CD4-positive, alpha-beta T cell treated with Interleukin-17A for 4 hours (primary cell): ENCODE results near the gene TMEM63C.

Source experiments
- DNase-seq: peaks from one replicate; pipeline ENCODE4 v3.0.0-alpha.2; 2020; ENCODE audit warnings: mixed read lengths

The TMEM63C gene

DNA sequence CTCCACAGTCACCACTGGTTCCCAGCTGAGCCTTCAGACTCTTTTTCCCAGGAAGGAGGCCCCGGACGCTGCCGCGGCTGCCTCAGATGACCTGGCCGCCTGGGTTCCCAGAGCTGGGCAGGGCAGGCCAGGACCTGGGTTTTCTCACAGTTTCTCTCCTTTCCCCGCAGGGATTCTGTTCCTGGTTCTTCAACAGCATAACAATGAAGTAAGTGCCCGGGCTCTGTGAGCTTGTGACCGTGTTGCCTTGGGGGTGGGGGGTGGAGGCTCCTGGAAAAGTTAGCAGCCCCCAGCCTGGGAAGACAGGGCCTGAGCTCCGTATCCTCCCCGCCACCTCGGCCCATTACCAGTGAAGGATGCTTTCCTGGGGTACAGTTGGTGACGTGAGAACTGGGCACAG is 43.7 kb downstream of the TMEM63C start:
- DNase-seq: no peak

DNA sequence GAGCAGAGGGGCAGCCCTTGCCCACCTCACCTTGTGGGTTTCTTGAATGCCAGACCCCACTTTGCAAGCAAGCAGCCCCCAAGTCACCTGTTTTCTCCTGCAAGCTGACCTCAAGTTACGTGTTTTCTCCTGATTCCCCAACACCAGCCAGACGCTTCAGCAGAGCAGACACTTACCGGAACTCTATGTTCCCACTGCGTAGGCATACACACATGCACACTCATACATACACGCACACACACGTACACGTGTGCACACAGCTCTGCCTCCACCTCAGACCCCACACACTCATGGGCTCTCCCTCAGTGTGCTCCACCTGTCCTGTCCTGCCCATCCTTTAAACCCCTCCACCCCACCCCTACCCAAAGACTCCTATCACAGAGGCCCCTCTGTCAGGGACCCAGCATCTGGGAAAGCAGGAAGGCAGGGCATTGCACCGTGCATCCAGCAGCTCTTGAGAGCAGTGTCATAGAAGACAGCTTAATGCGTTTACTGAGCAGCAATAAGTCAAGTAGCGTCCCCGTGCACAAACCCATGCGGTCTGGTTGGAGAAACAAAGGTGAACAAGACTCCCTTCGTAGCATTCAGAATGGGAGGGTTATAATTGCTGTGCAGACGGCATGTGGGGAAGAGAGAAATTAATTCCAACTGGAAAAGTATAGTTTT is 44.4 kb downstream of the TMEM63C start:
- no peak for DNase-seq

DNA sequence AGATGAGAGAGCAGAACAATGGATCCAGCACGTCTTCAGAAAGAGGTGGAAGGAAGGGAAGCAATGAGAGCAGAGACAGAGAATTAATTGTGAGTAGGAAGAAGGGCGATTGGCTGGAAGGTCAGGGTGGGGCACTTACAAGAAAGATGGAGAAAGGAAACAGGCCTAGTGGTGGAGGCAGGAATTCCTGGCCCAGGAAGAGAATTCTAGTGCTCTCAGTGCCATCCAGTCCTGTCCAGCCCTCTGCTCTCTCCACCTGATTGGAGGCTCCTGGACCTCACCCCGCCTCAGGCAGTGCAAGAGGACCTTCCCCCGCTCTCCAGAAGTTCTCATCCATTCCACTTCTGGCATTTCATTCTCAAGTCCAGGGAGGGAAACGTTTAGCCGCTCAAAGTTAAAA is 46.5 kb downstream of the TMEM63C start:
- no peak for DNase-seq

DNA sequence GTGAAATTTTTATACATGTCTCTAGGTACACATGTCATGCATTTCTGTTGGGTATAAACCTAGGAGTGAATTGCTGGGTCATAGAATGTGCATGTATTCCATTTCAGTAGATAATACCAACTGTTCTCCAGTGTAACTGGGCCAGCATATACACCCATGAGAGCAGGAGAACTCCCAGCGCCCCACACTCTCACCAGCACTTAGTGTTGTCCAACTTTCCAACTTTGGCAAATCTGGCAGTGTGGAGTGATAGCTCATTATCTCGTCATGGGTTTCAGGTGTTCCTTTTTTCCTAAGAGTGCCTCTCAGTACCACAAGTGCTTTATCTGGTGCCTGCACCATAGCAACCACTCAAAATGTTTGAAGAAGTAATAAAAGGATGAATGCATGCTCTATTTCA is 49.3 kb downstream of the TMEM63C start:
- DNase-seq: no peak

DNA sequence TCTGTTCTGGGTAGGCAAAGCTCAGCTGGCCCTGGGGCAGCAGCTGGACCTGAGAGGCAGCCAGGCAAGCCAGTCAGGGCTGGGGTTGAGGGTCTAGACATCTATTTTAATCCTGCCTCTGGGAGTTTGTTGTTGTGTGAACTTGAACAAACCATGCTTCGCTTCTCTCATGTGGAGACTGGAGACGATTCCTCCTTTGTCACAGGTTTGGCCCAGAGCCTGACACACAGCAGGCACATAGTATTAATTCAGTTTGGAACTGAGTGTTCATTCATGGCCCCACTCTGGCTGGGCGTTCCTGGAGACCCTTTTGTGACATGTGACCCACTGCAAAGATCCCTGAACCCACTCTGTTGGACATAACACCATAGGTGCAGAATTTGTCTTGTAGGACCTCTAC is 50.1 kb downstream of the TMEM63C start:
- DNase-seq: no peak

DNA sequence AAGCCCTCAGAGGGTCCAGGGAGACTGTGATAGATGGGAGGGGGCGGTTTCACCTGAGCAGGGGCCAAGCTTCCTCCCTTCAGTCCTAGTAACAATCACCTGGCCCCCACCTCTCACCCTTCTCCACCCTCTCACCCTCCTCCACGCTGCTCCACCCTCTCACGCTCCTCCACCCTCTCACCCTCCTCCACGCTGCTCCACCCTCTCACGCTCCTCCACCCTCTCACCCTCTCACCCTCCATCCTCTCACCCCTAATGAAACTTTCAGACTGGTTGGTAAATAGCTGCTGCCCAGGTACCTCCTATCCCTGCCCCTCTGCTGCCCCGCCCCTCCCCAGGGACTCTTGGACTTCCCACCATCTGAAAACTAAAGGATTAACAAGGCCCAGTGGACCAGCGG is 55.2 kb downstream of the TMEM63C start:
- DNase-seq: no peak

DNA sequence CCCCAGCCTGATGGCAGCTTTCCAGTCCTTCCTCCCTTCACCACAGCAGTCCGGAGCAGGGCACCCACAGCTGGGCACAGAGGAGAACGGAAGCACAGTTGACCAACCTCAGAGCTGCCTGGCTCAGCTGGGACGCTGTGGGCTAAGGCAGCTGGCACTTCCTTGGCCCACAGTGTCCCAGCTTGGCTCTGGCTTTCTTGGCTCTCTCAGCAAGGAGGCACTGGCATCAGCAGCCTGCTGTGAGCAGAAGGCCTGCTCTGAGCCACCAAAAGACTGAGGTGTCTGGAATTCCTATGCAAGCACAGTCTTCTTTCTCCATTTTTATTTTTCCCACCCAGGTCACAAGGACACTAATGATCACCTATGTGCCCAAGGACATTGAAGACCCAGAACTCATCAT is 56.8 kb downstream of the TMEM63C start:
- DNase-seq: no peak

DNA sequence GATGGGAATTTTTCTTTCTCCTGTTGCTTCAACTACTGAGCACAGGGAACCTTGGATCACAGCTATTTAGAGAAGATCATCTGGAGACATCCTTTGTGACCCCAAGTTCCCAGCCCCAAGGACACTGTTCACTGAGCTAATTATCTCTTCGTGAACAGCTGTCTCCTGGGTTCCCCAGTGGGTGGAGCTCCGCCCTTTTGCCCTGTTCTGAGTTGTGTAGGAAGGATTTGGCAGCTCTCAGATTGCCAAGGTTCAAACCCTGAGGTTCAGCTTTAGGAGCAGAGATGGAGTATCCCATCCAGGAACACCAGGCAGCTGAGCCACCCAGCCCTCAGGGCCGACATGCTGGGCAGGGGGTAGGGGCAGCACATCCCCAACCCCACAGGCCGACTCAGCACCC is 57.4 kb downstream of the TMEM63C start:
- no peak for DNase-seq

DNA sequence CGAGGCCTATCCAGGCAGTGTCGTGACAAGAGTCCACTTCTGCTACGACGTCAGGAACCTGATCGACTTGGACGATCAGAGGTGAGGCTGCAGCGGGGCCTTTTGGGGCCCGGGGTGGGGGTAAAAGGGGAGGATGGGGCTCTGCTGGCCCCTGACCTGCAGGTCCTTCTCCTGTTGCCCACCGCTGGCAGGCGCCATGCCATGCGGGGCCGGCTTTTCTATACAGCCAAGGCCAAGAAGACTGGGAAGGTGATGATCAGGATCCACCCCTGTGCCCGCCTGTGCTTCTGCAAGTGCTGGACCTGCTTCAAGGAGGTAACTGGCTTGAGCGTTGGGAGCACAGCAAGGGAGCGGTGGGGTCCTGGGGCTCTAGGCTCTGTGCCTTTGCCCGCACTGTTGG is 57.8 kb downstream of the TMEM63C start:
- DNase-seq: no peak

DNA sequence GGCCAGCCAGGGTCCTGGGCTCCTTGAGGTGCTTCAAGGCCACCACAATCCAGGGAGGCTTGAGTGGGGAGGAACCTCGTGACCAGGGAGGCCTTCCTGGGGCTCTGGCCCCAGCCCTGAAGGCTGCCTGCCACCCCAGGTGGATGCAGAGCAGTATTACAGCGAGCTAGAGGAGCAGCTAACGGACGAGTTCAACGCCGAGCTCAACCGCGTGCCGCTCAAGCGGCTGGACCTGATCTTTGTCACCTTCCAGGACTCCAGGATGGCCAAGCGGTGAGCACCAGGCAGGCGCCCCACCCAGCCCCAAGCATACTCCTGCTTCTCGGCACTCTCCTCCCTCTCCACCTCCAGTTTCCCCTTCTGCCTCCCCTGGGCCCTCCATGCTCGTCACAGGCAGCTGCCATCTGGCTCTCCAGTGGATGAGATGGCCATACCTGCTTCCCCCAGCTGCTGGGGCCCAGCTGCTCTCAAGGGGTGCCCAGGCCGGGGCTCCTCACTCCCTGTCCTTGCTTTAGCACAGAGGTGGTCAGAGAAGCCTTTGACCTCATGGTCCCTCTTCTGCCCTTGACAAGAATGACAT is 58.8 kb downstream of the TMEM63C start:
- DNase-seq: no peak

DNA sequence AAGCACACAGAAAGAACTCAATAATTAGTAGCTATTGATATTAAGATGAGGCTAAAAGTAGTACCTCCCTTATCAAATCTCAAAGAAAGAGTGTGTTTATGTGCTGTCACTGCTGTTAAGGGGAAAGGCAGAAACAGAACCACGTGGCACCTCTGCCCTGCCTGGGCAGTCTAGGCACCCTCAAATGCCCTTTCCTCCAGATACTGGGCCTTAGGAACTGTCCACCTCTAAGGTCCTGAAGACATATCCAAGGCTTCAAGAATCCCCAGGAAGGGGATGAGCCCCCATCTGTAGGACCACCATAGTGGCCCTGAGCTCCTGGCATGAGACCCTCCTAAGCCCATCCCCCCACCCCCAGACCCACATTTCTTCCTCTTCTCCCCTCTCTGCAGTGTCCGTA is 60.4 kb downstream of the TMEM63C start:
- DNase-seq: no peak

DNA sequence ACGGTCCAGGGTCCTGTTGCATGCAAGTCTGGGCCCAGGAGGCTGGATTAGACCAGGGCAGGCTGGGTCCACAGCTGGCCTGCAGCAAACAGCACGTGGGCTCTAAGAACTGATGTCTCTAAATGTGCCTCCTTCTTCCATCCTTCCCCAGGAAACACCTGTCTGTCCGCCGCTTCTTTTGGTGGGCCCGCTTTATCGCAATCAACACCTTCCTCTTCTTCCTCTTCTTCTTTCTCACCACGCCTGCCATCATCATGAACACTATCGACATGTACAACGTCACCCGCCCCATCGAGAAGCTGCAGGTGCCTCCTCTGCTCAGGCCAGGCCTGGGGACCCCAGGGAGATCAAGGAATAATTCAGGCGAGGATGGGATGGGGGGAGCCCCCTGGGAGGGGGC is 61.2 kb downstream of the TMEM63C start:
- DNase-seq: no peak

DNA sequence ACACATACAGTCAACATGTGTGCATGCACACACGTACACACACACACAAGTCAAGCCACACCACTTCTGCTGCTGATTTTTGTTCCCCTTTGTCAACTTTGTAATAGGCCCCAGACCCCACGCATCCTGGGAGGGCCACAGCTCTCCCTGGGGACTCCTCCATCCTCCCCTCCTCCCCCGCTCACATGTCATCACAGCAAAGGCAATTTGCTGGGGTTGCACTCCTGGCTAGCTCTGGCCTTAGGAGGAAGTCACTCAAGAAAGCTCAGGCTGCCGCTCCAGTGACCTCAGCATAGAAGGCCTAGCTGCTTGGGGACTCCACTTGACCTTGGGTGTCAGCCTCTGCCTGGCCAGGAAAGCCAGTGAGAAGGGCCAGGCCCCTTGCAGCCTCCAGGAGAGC is 62.3 kb downstream of the TMEM63C start:
- DNase-seq: no peak

DNA sequence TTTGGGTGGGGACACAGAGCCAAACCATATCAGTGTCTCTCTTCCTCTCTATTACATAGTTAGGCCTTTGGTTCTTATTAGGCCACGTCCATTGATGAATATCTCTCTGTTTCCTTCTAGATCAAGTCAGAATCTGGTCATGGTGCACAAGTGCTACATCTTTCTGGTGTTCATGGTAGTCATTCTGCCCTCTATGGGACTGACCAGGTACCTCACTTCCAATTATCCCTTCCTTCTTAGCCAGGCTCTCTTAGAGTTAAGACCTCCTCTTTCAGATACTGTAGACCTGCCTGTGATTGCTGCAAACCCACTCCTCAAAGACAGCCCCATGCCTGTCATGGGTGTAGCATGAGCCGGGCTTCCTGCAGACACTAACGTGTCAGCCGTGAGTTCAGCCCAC is 64.2 kb downstream of the TMEM63C start:
- DNase-seq: no peak

DNA sequence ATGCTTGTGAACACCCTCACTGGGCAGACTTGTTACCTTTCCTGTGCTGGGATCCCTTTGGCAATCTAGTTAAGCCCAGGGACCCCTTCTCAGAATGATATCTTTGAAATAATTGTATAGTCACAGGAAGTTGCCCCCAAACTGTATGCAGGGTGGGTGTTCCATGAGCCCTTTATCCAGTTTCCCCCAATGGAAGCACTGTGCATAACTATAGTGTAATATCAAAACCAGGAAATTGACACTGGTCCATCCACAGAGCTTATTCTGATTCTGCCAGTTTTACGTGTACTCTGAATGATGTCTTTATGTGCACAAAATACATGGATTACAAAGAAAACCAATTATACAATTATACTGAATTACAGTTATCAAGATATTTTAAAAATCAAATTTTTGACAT is 65.2 kb downstream of the TMEM63C start:
- DNase-seq: no peak

DNA sequence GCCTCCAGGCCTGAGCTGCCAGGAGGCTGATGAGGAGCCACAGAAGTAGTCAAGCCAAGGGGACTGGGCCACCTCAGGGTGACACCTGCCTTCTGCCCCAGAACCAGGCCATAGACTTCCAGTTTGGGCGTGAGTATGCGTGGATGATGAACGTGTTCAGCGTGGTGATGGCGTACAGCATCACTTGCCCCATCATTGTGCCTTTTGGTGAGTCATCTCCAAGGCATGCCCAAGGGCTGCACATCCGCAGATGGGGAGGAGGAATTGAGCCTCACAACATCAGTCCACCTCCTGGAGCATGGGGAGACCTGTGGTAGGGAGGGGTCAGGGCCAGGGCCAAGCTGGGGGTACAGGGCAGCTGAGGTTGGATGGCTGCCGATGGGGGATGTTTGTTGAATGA is 67.1 kb downstream of the TMEM63C start:
- no peak for DNase-seq

DNA sequence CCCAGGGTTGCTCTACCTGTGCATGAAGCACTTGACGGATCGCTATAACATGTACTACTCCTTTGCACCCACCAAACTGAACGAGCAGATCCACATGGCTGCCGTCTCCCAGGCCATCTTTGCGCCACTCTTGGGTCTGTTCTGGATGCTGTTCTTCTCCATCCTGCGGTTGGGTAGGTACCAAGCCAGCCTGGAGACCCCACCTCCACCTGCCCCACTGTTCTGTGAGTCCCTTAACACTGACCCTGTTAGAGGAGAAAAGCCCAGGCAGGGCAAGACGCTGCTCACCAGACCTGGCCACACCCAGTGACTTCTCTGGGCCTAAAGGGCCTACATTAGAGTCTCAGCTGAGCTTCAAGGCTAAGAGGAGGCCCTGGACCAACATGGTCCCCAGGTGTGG is 67.7 kb downstream of the TMEM63C start:
- no peak for DNase-seq

DNA sequence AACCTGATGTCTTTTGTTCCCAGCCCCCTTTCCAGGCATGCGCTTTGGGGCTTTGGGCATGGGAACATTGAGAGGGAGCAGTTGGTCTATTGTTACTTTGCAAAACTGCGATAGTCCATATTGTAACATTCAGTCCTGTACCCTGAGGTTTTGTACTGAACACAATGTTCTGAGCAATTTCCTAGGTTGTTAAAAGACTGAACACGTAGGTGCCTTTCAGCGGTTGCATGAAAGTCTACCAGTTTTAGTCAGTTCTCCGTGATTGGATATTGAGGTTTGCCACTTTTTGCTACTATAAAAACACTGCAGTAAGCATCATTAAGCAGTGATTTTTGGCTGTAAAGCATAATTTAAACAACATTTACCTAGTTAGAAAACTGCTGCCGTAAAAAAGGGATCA is 69.3 kb downstream of the TMEM63C start:
- no peak for DNase-seq

DNA sequence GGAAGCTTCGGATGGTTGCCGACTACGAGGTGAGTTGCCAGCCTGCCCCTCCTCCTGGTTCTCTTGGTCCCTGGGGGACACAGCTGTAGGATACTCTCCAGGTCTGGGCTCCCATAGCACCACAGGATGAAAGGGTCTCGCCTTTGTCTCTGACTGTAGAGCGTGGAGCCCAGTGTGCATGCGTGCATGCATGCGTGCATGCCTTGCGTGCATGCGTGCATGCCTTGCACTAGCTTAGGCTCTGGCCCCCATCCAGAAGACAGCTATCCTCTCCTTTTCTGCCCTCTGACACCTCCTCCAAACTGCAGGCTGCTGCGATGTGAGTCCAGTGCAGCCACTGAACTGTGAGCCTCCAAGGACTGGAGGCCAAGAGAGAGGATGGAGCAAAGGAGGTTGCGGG is 70.3 kb downstream of the TMEM63C start:
- DNase-seq: no peak

DNA sequence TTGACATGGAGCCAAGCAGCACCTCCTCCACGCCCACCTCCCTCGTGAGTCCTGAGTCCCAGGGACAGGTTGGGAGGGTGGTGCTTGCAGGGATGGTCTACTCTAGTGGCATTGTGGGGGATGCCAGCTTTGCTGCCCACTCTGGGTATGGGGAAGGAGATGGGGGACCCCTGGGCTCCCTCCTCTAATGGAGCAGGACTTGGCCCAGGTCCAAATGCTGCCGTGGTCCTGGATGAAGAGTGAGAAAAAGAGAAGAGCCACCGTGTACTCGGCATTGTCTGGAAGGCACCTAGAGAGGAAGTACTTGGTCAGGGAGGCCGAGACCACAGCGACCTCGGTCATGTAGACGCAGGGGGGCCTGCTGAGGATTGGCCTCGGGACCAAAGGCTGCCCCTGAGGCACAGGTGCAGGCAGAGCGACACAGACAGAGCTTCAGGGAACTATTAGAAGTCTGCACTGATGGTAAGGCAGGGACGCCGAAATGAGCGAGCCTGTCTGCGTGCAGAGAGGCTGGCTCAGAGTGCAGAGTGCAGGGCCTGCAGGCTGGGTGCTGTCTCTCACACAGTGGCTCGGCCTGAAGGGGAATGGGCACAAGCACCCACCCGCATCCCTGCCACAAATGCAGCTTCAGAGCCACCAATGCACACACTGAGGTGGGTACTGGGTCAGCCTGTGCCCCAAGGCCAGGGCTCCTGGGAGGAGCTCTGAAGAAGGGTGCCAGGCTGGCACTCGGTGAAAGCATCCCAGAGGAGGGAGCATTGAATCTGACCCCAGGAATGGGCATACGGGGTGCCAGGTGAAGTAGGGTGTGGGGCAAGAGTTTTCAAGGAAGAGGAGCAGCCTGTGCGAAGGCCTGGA is 72.0 kb downstream of the TMEM63C start:
- no peak for DNase-seq

DNA sequence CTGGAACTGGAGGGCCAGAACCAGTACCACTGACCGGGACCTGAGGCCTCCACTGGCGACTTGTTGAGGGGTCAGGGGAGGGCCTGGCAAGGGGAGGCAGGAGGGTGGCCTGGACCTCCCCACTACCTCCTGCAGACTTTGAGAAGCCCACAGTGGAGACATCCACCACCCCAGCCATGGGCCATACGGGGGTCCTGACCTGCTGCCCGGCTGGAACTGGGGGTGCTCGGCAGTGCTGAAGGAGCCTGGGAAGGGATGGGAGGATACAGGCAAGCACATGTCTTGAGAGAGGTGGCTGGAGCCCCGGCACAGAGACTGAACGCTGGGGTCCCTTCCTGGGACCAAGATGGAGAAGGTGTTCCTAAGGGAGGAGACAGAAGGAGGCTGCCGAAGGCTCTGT is 75.1 kb downstream of the TMEM63C start:
- no peak for DNase-seq

DNA sequence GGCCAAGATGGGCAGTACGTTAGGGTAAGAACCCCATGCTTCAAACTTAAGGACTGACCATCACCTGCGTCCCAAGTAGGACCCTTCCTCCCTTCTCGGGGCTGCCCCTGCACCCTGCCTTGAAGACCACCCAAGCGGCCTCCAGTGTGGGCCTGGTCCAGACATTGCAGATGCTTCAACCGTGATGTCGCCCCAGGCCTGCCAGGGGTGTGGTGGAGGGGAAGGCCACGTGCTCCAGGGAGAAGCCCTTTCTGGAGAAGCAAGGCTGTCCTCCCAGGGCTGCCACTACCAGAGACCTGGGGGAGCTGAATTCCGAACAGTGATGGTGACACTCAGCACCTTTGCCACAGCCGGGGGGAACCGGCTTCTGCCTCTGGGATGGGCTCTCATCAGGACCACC is 76.1 kb downstream of the TMEM63C start:
- no peak for DNase-seq

DNA sequence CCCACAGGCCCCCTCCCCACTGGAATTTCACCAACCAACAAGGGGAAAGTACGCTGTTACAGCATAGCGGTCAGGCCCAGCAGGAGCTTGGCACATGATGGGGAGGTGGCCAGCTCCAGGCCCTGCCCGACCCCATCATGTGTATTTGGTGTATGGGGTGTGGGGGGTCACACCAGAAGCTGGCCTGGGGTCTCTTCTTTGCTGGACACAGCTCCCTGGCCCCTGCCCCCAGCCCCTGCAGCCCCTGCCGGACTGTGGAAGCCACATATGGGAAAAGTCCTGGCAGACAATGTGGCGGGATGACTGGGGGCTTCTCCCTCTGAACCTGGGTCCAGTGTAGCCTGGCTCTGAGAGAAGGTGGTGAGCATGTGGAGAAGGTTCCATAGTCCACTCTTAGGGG is 77.0 kb downstream of the TMEM63C start:
- DNase-seq: no peak

DNA sequence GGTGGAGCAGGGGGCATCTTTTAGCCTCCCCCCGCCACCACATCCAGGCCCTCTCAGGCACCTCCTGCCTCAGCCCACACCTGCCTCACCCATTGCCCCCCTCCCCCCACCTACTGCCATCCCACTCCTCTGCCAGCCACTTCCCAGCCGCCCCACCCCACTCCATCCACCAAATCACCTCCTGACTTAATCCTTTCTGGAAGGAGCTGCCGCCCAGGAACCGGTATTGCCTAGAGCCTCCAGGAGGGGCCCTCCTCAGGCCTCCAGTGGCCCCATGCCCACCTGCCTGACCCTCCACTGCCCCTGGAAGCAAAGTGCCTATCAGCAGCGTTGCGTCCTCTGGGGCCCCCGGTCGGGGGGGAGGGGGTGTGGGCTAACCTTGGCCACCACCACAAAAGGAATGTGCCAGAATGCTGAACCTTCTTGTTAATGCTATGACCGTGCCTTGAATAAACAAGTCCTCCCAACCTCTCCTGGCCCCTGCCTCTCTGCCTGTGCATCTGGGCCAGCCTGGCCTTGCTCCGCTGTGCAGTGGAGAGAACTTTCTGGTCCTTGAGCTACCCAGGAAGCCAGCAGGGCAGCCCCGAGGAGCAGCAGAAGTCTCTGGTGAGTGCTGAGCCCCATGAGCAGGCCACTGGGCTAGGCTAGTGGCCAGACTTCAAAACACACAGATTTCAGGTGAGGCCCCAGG is 77.6 kb downstream of the TMEM63C start:
- no peak for DNase-seq
